SU-DHL-6 (cell line): Measurements from ENCODE around the gene RENBP.

Experiments used
- H2AFZ ChIP-seq: fragments of 200-600 bp; sonication (generic); 2 replicates; pipeline ENCODE4 v1.6.1; 2014; ENCODE audit warnings: low read depth, mild to moderate bottlenecking, moderate library complexity, mixed read lengths, antibody characterized with exemption, low read length; ENCODE audit not compliant: severe bottlenecking
- H3F3A ChIP-seq: fragments of 200-600 bp; shearing (Covaris generic); 2 replicates; pipeline ENCODE4 v1.6.0; 2016; ENCODE audit warnings: antibody characterized with exemption, mild to moderate bottlenecking; ENCODE audit not compliant: insufficient read depth
- H3K27ac ChIP-seq: fragments of 200-600 bp; sonication (generic); 2 replicates; pipeline ENCODE4 v1.5.1; 2016; ENCODE audit warnings: low read depth, mild to moderate bottlenecking, low read length, moderate library complexity, mixed read lengths
- H3K27me3 ChIP-seq: fragments of 200-600 bp; sonication (generic), shearing (Covaris generic); 2 replicates; pipeline ENCODE4 v1.6.0; 2014; ENCODE audit warnings: mild to moderate bottlenecking, low read length
- H3K36me3 ChIP-seq: fragments of 200-600 bp; sonication (generic); 2 replicates; pipeline ENCODE4 v1.6.1; 2014; ENCODE audit warnings: mild to moderate bottlenecking, low read length, mixed read lengths
- H3K4me2 ChIP-seq: fragments of 300-600, 200-600 bp; shearing (Covaris generic), sonication (generic); 2 replicates; pipeline ENCODE4 v1.6.0; 2014; ENCODE audit warnings: low read length, low read depth, mild to moderate bottlenecking; ENCODE audit not compliant: poor library complexity, severe bottlenecking
- H3K4me3 ChIP-seq: fragments of 200-600 bp; sonication (generic); 2 replicates; pipeline ENCODE4 v1.5.1; 2014; ENCODE audit warnings: antibody characterized with exemption, low read length, mild to moderate bottlenecking, mixed read lengths; ENCODE audit not compliant: insufficient read depth, poor library complexity, severe bottlenecking
- H3K79me2 ChIP-seq: fragments of 200-600 bp; sonication (generic); 2 replicates; pipeline ENCODE4 v1.6.1; 2014; ENCODE audit warnings: mild to moderate bottlenecking, low read length, moderate library complexity; ENCODE audit not compliant: insufficient read depth
- H3K9ac ChIP-seq: fragments of 200-600 bp; sonication (generic); 2 replicates; pipeline ENCODE4 v1.7.0; 2014; ENCODE audit warnings: mild to moderate bottlenecking, low read length
- H3K9me2 ChIP-seq: fragments of 200-600 bp; sonication (generic); replicated peaks from 2 replicates; pipeline ENCODE4 v1.6.1; 2014; ENCODE audit warnings: low read length; ENCODE audit not compliant: insufficient read depth
- H3K9me3 ChIP-seq: fragments of 200-600 bp; sonication (generic); 2 replicates; pipeline ENCODE4 v1.6.1; 2014; ENCODE audit warnings: low read length, mixed read lengths; ENCODE audit not compliant: insufficient read depth
- H4K20me1 ChIP-seq: fragments of 200-600 bp; sonication (generic); 2 replicates; pipeline ENCODE4 v1.6.1; 2014; ENCODE audit warnings: low read depth, mild to moderate bottlenecking, antibody characterized with exemption, low read length, moderate library complexity, mixed read lengths
- CTCF ChIP-seq: fragments of 200-600 bp; sonication (generic); IDR thresholded peaks from one replicate; pipeline ENCODE4 v1.5.1; 2017; ENCODE audit warnings: antibody characterized with exemption, mild to moderate bottlenecking, low read length, moderate library complexity; ENCODE audit not compliant: insufficient read depth, poor library complexity, severe bottlenecking
- EZH2phosphoT487 ChIP-seq: fragments of 200-600 bp; sonication (generic), shearing (Covaris generic); conservative IDR thresholded peaks from 2 replicates; pipeline ENCODE4 v1.6.1; 2018; ENCODE audit warnings: mild to moderate bottlenecking, antibody characterized with exemption, low read length, moderate library complexity, mixed read lengths

The RENBP gene

GRCh38 chrX:153953892-153954557, 9.6 kb upstream of the RENBP start:
- H3K36me3 ChIP-seq: peaks cover 6% of the 10 kb centered on the region; the same call in 1 of the 2 replicates
- no peaks in the 10 kb centered on the region for H4K20me1 ChIP-seq
- no peak overlapping the region for H3K9ac ChIP-seq
- H3K9me3 ChIP-seq: no peaks in the 10 kb centered on the region
- H3K4me3 ChIP-seq: no peak overlapping the region
- H3K9me2 ChIP-seq: no peaks in the 10 kb centered on the region
- H3K27me3 ChIP-seq: no peaks in the 10 kb centered on the region
- TF ChIP-seq CTCF: no peak
- no peak for TF ChIP-seq EZH2phosphoT487
- H2AFZ ChIP-seq: no peak overlapping the region
- no peak overlapping the region for H3K4me2 ChIP-seq
- H3K27ac ChIP-seq: no peak overlapping the region
- H3F3A ChIP-seq: no peaks in the 10 kb centered on the region
- no peaks in the 10 kb centered on the region for H3K79me2 ChIP-seq

GRCh38 chrX:153953342-153953830, 8.9 kb upstream of the RENBP start:
- Histone ChIP-seq H3K9me3 (no peaks in the 10 kb centered on the region), H2AFZ (no peak overlapping the region), H3F3A (peaks cover 2% of the 10 kb centered on the region), H3K27ac (no peak overlapping the region), H4K20me1 (no peaks in the 10 kb centered on the region), H3K36me3 (peaks cover 6% of the 10 kb centered on the region; the same call in 1 of the 2 replicates), H3K27me3 (no peaks in the 10 kb centered on the region), H3K4me2 (no peak overlapping the region), H3K9me2 (no peaks in the 10 kb centered on the region), H3K79me2 (no peaks in the 10 kb centered on the region), H3K9ac (no peak overlapping the region), H3K4me3 (no peak overlapping the region)
- peak; percentile 65 for TF ChIP-seq CTCF
- no peak for TF ChIP-seq EZH2phosphoT487

GRCh38 chrX:153952373-153953026, 8.1 kb upstream of the RENBP start:
- H3K27ac ChIP-seq: no peak overlapping the region
- no peaks in the 10 kb centered on the region for H3K27me3 ChIP-seq
- no peak overlapping the region for H3K9ac ChIP-seq
- no peak overlapping the region for H3K4me2 ChIP-seq
- no peak overlapping the region for H2AFZ ChIP-seq
- no peaks in the 10 kb centered on the region for H3K9me2 ChIP-seq
- no peaks in the 10 kb centered on the region for H4K20me1 ChIP-seq
- no peaks in the 10 kb centered on the region for H3K9me3 ChIP-seq
- H3K4me3 ChIP-seq: no peak overlapping the region
- no peak for TF ChIP-seq EZH2phosphoT487
- TF ChIP-seq CTCF: no peak
- H3F3A ChIP-seq: peaks cover 8% of the 10 kb centered on the region
- peaks cover 6% of the 10 kb centered on the region; the same call in 1 of the 2 replicates for H3K36me3 ChIP-seq
- H3K79me2 ChIP-seq: no peaks in the 10 kb centered on the region
